ENCODE data around the gene MAFG.

Gene MAFG

DNA sequence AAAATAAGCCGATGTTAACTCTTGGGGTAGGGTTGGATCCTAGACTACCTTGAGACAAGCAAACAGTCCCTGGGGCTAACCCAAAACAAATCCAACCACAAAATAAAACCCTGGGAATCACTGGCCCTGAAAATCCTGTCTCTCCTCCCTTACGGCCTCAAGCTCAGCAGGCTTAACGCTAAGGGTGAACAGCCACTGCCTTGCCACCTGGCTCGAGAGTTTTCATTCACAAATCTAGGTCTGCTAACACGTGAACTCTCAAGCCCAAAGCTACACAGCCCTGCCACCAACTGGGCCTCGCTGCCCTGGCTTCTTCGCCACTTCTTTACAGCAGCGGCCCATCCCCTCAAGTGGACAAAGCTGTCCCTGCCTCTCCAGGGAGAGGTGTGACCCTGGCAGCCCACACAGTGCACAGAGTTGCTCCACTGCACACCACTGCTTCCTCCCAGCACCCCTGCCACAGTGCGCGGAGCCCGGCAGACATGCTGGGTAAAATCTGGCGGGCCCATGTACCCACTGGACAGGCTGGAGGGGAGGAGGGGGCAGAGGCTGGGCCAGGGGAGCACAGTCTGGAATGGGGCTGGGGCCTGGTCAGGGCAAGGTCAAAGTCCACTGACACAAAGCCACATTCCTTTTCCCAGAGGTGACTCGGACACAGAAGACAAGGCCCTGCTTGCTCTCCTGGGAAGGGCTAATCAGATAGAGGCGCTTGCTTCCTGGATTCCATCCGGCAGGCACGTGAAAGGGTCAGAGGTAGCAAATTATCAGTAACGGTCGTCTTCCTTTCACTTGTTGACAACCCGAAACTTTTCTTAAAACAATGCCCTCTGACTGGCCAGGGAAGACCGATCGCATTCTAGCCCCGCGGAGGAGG, 17.3 kb downstream of the MAFG start:
- DNase-seq (ENCODE audit: low spot score), result no peak

DNA sequence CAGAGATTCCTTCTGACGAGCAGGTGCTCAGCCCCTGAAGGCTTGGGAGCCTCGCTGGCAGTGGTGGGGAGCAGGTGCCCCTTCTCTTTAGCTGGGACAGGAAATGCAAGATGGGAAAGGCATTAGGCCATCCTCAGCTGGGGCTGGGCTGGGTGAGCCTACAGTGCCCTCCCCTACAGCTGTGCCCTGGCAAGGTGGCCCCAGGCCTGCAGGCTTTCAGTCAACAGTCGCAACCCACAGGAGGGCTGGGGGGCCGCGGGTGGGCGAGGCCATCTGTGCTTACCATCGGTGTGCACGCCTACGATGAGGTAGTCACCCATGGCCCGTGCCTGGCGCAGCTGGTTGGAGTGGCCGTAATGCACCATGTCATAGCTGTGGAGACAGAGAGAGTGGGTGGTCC, 18.3 kb downstream of the MAFG start:
- no peak for DNase-seq (ENCODE audit: low spot score)

DNA sequence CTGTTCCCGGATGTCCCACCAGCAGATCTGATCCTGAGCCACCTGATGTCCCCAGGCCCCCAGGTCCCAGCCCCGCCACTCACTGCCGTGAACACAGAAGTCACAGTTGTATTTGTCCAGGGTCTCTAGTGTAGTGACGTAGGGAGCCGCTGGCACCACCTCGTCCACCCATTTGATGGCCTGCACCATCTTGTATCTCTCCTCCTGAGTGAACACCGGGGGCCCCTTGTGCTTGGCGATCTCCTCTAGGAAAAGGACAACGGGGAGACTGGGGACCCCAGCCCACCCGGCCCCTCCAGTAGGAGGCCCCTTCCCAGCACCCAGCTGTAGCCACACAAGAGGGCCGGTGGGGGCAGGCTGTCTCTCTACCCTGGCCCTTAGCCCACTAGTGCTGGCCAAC, 18.7 kb downstream of the MAFG start:
- DNase-seq (ENCODE audit: low spot score), result no peak

DNA sequence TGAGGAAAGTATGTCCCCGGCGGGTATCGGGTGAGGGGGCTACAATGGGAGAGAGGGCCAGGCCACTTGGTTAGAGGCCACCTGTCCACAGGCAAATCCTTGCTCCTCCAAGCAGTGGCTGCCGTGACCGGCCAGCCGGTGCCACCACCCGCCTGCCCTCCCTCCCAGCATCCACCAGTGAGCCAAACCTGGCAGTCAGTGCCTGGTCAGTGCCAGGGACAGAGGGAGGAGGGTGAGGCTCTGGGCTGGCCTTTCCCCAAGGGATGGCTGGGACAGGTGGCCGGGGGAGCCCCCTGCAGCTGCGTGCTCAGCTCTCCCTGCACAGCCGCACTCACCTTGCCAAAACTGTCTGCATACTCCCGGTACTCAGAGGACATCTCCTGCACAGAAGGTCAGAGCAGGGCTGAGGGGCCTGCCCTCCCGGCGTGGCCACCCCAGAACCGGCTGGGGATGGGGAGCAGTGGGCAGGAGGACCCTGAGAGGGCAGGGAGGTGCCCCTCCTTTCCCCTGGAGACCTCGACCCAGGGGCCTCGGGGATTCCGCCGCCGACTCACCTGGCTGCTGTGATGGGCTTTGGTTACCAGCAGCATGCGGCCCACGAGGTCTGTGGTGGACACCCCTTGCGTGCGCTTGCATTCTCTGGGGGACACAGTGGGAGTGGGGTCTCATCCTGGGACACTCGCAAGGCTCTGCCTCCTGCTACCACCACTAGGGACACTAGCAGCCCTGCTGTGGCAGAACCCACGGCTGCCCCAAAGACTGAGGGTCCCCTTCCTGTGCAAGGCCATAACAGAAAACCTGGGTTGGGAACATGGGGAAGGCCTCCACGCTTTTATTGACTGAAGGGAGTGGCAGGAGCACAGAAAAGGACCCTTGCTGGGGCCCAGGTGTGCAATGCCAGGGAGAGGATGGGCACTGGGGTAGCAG, 20.1 kb downstream of the MAFG start:
- DNase-seq (ENCODE audit: low spot score), result no peak

DNA sequence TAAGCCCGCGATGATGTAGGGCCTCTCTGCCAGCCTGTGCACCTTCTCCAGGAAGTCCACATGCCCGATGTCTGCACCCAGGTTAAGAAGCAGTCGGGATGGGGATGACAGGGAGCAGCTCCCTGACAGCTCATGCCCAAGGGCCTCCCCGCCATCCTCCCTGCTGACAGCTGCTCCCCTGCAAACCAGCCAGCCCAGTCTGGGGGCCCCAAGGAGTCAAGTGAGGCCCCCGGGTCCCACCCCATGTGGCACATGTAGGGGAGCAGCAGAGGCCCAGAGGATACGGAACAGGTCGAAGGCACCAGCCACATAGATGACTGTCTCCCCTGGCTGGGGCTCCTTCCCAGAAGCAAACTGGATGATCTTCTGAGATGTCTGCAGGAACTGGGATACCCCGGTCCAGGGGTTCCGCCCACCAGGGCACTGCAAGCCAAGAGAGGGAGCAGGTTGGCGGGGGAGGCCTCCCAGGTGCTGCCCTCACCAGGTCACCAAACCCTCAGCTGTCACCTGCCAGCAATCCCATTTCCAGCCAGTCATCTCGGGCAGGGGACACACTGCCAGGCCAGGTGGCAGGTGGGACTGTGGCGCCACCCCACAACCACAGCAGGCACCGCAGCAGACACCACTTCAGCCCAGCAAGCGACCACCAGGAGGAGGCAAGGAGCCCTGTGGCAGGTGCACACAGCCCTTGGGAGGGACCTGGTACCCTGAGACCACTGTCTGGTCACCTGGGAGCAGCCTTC, 20.9 kb downstream of the MAFG start:
- DNase-seq (ENCODE audit: low spot score), result no peak

DNA sequence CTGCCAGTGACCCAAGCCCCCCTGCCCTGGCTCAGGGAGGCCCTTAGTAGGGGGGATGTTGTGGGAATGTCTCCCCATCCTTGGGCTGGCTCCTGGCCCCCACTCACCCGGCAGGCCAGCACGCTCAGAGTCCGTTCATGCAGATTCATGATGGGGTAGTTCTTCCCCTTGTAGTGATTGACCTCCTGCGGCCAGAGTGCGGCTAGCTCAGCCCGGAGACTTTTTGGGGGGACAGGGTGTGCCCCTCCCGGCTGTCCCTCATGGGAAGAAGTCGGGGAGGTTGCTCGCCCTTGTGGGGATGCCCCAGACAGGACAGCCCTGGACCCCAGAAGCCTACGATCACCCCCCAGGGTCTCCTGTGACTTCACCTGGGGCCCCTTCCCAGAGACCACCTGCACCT, 21.5 kb downstream of the MAFG start:
- DNase-seq (ENCODE audit: low spot score), result no peak

DNA sequence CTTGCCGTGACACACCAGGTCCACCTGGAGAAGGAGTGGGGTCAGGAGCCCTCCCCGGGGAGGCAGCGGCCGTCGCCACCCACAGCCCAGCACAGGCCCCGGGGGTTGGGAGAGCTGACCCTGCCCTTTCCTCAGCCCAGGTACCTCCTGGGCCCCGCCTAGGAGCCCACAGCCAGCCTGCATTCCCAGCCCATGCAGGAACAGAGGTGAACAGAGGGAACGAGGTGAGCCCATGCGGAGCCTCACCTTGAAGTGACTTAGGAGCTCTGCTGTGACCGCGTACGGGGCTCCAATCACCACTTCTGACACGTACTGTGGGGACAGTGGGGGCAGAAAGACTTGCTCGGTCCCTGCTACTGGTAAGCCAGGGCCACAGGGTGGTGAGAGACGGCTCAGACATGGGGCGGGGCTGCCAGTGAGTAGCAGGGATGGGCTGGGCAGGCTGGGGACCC, 22.1 kb downstream of the MAFG start:
- no peak for DNase-seq (ENCODE audit: low spot score)

DNA sequence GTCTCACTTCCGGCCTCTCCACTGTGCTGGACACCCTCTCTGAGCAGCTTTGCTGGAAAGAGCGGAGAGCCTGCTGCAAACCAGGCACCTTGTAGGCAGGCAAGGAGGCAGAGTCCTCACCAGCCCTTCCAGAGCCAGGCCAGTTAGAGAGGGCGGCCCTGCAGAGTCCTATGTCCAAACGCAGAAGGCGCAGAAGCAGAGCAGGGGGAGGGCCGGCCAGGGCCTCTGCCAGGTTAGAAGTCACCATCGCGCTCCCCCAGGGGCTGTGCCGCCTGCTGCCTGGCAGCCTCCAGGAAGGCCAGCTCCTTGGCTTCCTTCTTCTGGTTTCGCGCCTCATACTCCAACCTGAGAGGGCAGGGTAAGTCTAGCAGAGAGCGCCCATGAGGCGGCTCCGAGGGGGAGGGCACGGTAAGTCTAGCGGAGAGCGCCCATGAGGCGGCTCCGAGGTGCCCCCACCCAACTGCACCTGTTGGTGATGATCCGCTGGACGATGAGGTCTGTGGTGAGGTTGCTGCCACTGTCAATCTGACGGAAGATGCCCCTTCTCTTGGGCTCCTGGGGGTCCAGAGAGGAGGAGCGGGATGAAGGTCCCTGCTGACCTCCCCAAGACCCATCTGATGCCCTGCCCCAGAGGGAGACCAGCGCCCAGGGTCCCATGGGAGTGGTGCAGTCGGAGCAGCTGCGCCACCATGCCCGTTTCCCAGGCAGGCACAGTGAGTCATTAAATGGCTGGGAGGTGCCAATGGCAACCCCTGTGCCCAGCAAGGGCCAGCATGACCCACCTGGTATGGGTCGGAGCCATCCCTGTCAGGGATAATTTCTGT, 22.7 kb downstream of the MAFG start:
- no peak for DNase-seq (ENCODE audit: low spot score)

DNA sequence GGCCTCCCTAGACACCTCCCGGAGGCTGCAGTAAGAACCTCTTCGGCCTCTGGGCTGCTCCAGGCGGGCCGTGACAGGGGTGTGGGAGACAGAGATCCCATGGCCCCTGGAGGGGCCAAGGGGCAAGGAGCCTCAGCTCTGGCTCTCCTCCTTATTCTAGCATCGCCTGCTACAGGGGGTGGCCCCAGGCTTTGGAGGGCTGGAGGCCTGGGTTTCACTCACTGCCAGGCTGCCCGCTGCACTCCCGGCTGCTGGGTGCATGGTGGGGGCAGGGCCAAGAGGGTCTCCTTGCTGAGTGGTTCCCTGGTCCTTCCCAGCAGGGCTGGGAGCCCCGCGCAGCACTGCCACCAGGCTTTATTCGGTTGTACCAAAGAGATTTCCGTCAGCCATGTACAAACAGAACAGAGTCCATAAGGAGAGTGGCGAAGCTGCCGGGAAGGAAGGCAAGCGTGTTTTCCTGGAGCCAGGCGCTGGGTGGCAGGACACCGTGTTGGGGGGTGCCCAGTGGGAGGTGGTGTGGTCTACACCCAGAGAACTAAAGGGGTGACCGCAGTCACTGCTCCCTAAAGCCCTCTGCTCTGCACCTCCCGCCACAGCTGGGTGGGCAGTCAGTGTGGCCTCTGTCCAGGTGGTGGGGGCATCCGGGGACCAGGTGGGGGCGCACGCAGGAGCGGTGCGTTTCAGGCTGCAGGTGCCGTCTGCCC, 23.5 kb downstream of the MAFG start:
- no peak for DNase-seq (ENCODE audit: low spot score)

DNA sequence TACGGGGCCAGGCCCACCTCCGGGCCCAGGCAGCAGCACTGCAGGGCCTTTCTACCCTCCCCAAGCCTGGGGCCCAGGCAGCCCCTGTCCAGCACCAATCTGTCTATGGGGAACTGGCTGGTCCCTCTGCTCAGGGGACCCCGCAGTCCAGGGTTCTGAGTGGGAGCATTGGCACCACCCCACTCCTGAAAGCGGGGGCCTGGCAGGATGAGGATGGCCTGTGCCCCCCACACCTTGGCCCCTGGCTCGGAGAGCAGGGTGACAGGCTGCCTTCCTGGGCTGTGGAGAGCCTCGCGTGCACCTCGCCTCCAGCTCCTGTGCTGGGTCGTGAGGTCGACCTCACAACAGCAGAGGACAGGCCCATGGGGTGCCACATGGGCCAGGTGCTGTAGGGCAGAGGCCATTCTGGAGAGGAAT, 24.1 kb downstream of the MAFG start:
- no peak for DNase-seq (ENCODE audit: low spot score)

DNA sequence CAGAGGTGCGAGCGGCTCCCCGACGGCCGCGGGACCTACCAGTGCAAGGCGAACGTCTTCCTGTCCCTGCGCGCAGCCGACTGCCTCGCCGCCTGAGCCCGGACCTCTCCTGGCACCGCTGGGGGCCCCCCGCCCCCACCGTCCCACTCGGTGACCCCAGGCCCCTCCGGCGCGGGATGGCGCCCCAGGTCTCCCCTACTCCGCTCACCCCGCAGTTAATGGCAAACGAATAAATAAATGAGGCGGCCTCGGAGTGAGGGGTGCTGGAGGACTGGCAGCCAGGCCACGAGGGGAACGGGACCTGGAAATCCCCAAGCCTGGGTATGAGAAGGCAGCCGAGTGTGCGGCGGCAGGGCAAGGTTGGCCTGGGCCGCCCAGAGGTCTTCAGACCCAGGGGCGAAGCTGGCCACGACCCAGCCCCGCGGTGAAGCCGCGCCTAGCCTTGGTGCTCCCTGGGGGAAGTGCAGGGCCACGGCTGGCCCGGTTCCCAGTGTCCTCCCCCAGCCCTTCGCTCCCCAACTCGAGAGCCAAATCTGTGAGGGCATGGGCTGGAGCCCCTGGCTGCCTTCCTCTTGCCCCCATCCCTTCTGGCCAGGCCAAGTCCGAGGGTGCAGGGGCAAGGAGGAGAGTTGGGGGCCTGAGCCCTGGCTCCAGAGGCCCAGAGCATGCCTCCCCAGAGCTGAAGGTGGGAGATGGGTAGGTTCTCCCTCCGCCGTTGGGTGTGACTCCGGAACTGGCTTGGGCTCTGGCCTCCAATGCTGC, 24.7 kb downstream of the MAFG start:
- no peak for DNase-seq (ENCODE audit: low spot score)

DNA sequence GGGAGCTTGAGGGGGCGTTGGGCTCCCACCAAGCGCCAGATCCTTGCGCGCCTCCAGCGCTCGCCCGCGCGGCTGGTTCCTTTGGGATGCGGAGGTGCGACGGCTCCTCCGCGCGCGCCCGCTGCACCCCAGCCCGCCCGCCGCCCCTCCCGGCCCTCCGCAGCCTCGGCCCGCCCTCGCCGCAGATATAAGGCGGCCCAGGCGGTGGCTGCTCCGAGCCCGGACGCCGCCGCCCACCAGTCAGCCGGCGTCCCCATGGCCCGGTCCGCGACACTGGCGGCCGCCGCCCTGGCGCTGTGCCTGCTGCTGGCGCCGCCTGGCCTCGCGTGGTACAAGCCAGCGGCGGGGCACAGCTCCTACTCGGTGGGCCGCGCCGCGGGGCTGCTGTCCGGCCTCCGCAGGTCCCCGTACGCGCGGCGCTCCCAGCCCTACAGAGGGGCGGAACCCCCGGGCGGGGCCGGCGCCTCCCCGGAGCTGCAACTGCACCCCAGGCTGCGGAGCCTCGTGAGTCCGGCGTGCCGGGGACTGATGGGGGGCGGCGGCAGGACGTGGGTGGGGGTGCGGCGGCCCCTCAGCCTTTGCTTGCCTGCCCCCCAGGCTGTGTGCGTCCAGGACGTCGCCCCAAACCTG, 25.4 kb downstream of the MAFG start, which contains the start of gene NPB:
NPB (plus strand) TSS at position 216 of the 630 bp plus-strand sequence; CDS start at position 256, 40 bp downstream.
- DNase-seq (ENCODE audit: low spot score), result no peak

DNA sequence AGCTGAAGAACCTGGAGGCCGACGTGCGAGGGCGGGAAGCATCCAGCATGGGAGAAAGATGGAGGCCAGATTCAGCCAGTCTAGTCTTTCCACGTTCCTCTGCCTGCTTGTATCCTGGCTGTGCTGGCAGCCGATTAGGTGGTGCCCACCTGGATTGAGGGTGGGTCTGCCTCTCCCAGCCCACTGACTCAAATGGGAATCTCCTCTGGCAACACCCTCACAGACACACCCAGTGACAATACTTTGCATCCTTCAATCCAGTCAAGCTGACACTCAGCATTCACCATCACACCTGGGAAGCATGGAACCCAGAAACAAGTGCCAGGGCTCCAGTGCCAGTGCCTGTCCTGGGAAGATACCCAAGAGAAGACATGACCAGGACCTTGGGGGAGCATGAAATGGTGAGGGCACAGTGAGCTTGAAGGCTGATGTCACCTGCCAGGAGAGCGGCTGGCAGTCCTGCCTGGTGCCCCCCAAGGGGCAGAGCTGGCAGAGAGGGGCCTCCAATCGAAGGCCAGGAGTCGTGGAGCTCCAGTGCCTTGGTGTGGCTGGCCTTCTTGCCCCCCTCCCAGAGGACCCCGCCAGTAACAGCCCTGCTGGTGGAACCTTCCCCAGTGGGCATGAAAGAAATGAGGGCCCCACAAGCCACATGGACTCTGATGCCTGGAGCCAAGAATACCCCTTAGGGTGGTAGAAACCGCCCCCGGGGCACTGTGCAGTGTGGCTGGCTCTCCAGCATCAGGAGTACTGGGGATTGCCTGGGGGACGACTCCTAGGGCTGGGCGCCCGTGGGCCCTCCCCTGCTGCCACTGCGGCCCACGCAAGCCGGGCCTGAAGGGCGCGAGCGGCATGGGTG, 26.1 kb downstream of the MAFG start:
- DNase-seq (ENCODE audit: low spot score), result no peak

DNA sequence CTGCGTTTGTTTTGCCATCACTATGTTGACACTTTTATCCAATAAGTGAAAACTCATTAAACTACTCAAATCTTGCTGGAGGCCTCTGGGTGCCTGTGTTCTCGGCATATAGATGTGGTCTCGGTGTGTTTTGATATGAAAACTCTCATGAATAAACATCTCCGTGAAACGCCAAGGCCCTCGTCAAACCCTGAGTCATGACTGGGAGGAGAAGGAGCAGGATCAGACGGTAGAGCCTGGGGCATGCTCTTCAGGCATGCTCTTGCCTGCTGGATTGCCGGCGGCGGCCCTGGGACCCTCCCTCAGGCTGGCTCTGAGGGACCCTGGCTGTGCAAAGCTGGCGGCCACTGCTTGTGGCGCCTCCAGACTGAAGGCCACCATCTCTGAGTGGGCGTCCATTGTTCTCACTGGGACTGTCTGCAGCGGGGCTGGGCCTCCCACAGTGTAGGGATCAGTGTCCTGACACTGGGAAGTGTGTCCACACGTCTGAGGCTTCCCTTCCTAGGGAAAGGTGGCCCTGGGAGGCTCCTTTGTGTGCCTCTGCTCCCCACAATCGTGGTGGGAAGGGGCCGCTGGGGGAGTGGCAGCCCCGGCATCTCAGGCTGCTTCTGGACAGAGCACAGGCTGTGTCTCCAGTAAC, 27.2 kb downstream of the MAFG start:
- DNase-seq (ENCODE audit: low spot score), result no peak

DNA sequence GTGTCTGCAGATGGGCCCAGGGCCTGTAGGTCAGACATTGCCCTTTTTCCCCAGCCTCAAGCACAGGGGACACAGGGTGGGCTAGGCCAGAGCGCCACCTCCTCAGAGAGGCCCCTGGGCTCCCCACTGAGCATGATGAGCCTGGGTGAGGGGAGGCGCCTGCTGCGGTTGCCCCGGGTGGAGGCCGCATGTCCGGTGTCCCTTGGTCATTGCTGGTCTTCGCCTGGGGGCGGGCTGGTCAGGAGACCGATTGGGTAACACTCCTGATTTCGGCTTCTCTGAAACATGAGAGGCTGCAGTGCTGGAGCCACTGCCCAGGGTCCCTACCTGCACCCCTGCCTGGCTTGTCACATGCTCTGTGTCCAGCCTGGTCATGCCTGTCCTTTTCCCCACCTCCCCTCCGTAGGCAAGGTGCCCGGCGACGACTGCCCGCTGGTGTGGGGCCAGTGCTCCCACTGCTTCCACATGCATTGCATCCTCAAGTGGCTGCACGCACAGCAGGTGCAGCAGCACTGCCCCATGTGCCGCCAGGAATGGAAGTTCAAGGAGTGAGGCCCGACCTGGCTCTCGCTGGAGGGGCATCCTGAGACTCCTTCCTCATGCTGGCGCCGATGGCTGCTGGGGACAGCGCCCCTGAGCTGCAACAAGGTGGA, 27.9 kb downstream of the MAFG start:
- DNase-seq (ENCODE audit: low spot score), result no peak

DNA sequence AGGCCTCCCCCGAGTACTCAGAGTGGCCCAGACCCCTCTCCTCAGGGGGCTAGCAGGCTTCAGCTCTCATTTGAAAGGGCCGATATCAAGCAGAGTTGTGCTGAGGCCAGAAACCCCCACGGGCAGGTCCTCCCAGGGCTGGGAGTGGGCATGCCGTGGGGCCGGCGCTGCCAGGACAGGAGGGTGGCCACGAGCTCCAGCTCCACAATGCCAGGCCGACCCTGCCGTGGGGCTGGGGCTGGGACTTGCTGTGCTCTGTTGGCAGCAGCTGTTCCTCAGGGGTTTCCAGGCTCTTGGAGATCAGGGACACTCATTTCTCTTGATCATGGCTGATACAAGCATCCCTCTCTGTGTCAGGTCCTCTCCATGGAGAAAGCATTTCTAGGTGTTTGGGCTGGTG, 28.6 kb downstream of the MAFG start:
- DNase-seq (ENCODE audit: low spot score), result no peak

All from putamen (tissue), 1 donor.